Left renal cortex interstitium (tissue), 4 donors: ENCODE results near the gene DGKZ. TPM values are rescaled to one million over a fixed set of nuclear protein-coding genes. Genes with fewer than 3 reads are reported as not detected.
"Not testable (repeated sequence)": the region's sequence is repeated elsewhere in the genome, so short reads cannot be mapped to it uniquely, and the experiment has no call there.

ENCODE experiments used
- DNase-seq, 4 donors: peaks; one replicate each; pipeline ENCODE4 v3.0.0-alpha.2; 2013; ENCODE audit warnings: low read depth in 4 of 4, low spot score in 2 of 4, missing footprints in 1 of 4
- polyA plus RNA-seq, 4 donors: library from polyadenylated mRNA; unstranded; fragments of 120-200 nt; gene quantifications; one replicate each; pipeline ENCODE4 v1.2.1, GENCODE V29; 2013; ENCODE audit not compliant: insufficient read length in 4 of 4

Gene DGKZ
- polyA plus RNA-seq, 4 donors, result 33.8 to 48.6 (median 39.4) TPM

- not testable (repeated sequence) for DNase-seq
These were observed 32.4 kb downstream of the DGKZ start for GRCh38 chr11:46379482-46380293.

- DNase-seq, result no peak
These were observed 33.2 kb downstream of the DGKZ start for GRCh38 chr11:46380340-46381047.

GRCh38 chr11:46381048-46381818 lies 34.0 kb downstream of the DGKZ start, which contains the start of gene MDK:
TSS of gene MDK (plus strand) at chr11:46381669. CDS start at chr11:46382058, 389 bp downstream.
- no peak for DNase-seq

- DNase-seq, result no peak
These were observed 34.8 kb downstream of the DGKZ start for GRCh38 chr11:46381819-46382645.

- DNase-seq, result no peak
These were observed 35.6 kb downstream of the DGKZ start for GRCh38 chr11:46382646-46383403.

- DNase-seq, result no peak
These were observed 36.1 kb downstream of the DGKZ start for GRCh38 chr11:46383404-46383758.

GRCh38 chr11:46383974-46384701 lies 36.9 kb downstream of the DGKZ start:
- DNase-seq, result no peak

GRCh38 chr11:46385169-46386004 lies 38.1 kb downstream of the DGKZ start:
- no peak for DNase-seq

GRCh38 chr11:46386005-46386578 lies 38.8 kb downstream of the DGKZ start:
- DNase-seq, result no peak

- DNase-seq, result no peak
These were observed 39.4 kb downstream of the DGKZ start for GRCh38 chr11:46386674-46387073.

GRCh38 chr11:46387456-46387855 lies 40.2 kb downstream of the DGKZ start:
- DNase-seq, result no peak

GRCh38 chr11:46387919-46388618 lies 40.8 kb downstream of the DGKZ start:
- DNase-seq, result no peak

GRCh38 chr11:46388619-46389449 lies 41.6 kb downstream of the DGKZ start:
- no peak for DNase-seq

- peak in 1 of 4 donors; percentile 41 for DNase-seq
These were observed 42.4 kb downstream of the DGKZ start for GRCh38 chr11:46389450-46390330.
